Gastrocnemius medialis (tissue), 4 donors: ENCODE results near the gene FASN.

ENCODE experiments used
- POLR2A ChIP-seq, 2 donors: fragments of 450-650 bp; IDR thresholded peaks; one replicate each; pipeline ENCODE4 v1.6.1; 2017; ENCODE audit warnings: antibody characterized with exemption in 2 of 2, mild to moderate bottlenecking in 2 of 2, moderate library complexity in 2 of 2
- TF ChIP-seq, protein P1 (sequence below), 5 experiments: fragments of 450-650 bp in 3 of 5; fragments of 200-600 bp in 2 of 5; sonication (generic) in 2 of 5; IDR thresholded peaks in 4 of 5; conservative IDR thresholded peaks in 1 of 5; 1 replicate in 4 of 5; 2 replicates in 1 of 5; pipeline ENCODE4 v1.5.1; 2016 to 2019; ENCODE audit warnings: antibody characterized with exemption in 5 of 5, mild to moderate bottlenecking in 3 of 5, moderate library complexity in 3 of 5

DNA sequence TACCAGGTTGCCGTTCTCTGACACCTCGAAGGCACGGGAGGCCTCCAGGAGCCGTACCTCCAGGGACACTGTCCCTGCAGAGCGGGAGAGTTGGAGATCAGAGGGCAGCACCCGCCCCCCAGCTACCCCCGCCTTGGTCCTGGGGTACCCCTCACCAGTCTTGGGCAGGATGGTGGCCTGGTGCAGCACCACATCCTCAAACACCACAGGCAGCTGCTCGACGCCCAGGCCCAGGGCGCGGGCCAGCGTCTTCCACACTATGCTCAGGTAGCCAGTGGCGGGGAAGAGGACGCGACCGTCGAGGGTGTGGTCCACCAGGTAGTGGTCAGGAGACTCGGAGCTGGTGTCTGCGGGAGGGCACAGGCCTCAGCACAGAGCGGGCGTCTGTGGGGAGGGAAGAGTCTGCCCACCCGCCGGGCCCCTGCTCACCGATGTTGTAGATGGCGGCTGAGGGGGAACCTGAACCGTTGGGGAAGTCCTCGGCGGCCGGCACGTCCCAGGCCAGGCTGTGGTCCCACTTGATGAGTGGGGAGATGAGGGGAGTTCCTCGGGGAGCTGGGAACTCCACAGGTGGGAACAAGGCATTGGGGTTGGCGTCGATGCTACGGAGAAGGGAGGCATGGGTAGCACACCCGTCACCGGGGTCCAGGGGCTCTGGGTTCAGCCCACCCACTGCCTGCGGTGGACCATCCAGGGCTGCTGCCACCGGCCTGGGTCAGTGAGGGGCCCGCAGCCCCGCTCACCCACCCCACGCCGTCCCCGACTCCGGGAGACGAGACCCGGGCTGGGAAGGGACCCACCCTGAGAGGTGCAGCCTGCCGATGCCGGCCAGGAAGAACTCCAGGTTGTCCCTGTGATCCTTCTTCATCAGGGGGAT lies 9.8 kb downstream of the FASN start:
- TF ChIP-seq, protein P1, sequence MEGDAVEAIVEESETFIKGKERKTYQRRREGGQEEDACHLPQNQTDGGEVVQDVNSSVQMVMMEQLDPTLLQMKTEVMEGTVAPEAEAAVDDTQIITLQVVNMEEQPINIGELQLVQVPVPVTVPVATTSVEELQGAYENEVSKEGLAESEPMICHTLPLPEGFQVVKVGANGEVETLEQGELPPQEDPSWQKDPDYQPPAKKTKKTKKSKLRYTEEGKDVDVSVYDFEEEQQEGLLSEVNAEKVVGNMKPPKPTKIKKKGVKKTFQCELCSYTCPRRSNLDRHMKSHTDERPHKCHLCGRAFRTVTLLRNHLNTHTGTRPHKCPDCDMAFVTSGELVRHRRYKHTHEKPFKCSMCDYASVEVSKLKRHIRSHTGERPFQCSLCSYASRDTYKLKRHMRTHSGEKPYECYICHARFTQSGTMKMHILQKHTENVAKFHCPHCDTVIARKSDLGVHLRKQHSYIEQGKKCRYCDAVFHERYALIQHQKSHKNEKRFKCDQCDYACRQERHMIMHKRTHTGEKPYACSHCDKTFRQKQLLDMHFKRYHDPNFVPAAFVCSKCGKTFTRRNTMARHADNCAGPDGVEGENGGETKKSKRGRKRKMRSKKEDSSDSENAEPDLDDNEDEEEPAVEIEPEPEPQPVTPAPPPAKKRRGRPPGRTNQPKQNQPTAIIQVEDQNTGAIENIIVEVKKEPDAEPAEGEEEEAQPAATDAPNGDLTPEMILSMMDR (IDR thresholded peaks at IDR 0.05 in 4 of 5, conservative IDR thresholded peaks at IDR 0.05 in 1 of 5), result no peak
- no peak for TF ChIP-seq POLR2A (IDR thresholded peaks at IDR 0.05)
